ENCODE data around the gene ANKZF1. TPM values are rescaled to one million over a fixed set of nuclear protein-coding genes. Genes with fewer than 3 reads are reported as not detected.
A peak's percentile ranks its signal among the peaks of the same experiment; 100 is the strongest.

Gene ANKZF1
- total and polyA plus RNA-seq, 10 of the 15 experiments (the other 5 are each of a cell fraction or from before 2014, with no cell fraction given), result 3.1 to 104 (median 35.0) TPM

GRCh38 chr2:219218732-219219701 lies 10.6 kb upstream of the ANKZF1 start, which contains the start of gene ABCB6 (continued):
- TF ChIP-seq IRF4 (IDR thresholded peaks at IDR 0.05; ENCODE audit: low read depth, low read length), result no peak
- TF ChIP-seq MXI1 (IDR thresholded peaks at IDR 0.05; ENCODE audit: low read depth, low read length), result peak; percentile 57
- TF ChIP-seq BRCA1 (IDR thresholded peaks at IDR 0.05; ENCODE audit: low read depth, low read length), result no peak
- TF ChIP-seq, protein P1, sequence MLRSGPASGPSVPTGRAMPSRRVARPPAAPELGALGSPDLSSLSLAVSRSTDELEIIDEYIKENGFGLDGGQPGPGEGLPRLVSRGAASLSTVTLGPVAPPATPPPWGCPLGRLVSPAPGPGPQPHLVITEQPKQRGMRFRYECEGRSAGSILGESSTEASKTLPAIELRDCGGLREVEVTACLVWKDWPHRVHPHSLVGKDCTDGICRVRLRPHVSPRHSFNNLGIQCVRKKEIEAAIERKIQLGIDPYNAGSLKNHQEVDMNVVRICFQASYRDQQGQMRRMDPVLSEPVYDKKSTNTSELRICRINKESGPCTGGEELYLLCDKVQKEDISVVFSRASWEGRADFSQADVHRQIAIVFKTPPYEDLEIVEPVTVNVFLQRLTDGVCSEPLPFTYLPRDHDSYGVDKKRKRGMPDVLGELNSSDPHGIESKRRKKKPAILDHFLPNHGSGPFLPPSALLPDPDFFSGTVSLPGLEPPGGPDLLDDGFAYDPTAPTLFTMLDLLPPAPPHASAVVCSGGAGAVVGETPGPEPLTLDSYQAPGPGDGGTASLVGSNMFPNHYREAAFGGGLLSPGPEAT (IDR thresholded peaks at IDR 0.05; ENCODE audit: low read depth), result 0 out of 2 replicates have a peak, but pooled peaks have one; percentile 31
- peak; percentile 69 for TF ChIP-seq IKZF1 (conservative IDR thresholded peaks at IDR 0.05)

GRCh38 chr2:219219784-219220532 lies 9.6 kb upstream of the ANKZF1 start:
- BruUV-seq (replicated peaks), result no TSS peak
- H4K20me1 ChIP-seq (ENCODE audit: control insufficient read depth, insufficient read depth), result no peaks in the 10 kb centered on the region; the same call in 1 of the 2 replicates
- peaks cover 16% of the 10 kb centered on the region for H3K4me1 ChIP-seq (ENCODE audit: control insufficient read depth, insufficient read depth, low read length)
- H3K36me3 ChIP-seq (ENCODE audit: control insufficient read depth in 2 of 2, insufficient read depth in 2 of 2, low read length in 1 of 2), result peaks cover 12 to 32% of the 10 kb centered on the region in 2 experiments
- no peak overlapping the region for H2AFZ ChIP-seq (ENCODE audit: control insufficient read depth, low read depth, low read length)
- WGBS (ENCODE audit: insufficient coverage, insufficient replicate concordance, low lambda C conversion rate, missing lambda C conversion rate), result 93% methylated on average over 18 of the region's 18 CpGs
- no peak overlapping the region for H3K4me2 ChIP-seq (ENCODE audit: control insufficient read depth, insufficient read depth)
- intact Hi-C loops (cut with micrococcal nuclease; ENCODE audit: unreplicated experiment), result loop anchor here (2.0 kb wide), 1 partner anchor 75 kb away; no protein-coding TSS in a partner anchor
- ChIA-PET RAD21 (ENCODE audit: unreplicated experiment) (interaction anchor here (0.7 kb wide), 1 partner anchor 56 kb away, joined by 3 read pairs; no protein-coding TSS in a partner anchor), POLR2A (interaction anchor here (0.7 to 3.8 kb wide), 4 partner anchors 9 to 44 kb away, joined by 3 to 21 read pairs (median 6); partner anchors contain the start of genes CNPPD1, GLB1L and STK16), CTCF (interaction anchor here (0.9 kb wide), 1 partner anchor 26 kb away, joined by 3 read pairs; no protein-coding TSS in a partner anchor), SMC1A (ENCODE audit: uncharacterized antibody, unreplicated experiment) (interaction anchor here (1.3 to 1.8 kb wide), 4 partner anchors 9 to 62 kb away, joined by 4 to 8 read pairs (median 4); partner anchors contain the start of genes ANKZF1, ATG9A and ZFAND2B)
- DNase-seq (ENCODE audit: low read depth, low spot score) (no peak), FAIRE-seq (no peak), ATAC-seq (no peak)
- no peaks in the 10 kb centered on the region for H3K27me3 ChIP-seq (replicated peaks in 1 of 2; ENCODE audit: control insufficient read depth in 2 of 2, insufficient read depth in 2 of 2, low read length in 1 of 2)
- H3K27ac ChIP-seq (ENCODE audit: control insufficient read depth, insufficient read depth), result no peak overlapping the region
- H3K79me2 ChIP-seq (ENCODE audit: control insufficient read depth, insufficient read depth, low read length), result peaks cover 14% of the 10 kb centered on the region
- no peaks in the 10 kb centered on the region for H3K9me3 ChIP-seq (replicated peaks; ENCODE audit: control insufficient read depth, insufficient read depth, low read length)
- no peak overlapping the region for H3K9ac ChIP-seq (ENCODE audit: control insufficient read depth, insufficient read depth, low read length)
- no peak overlapping the region for H3K4me3 ChIP-seq
- in situ Hi-C loops (cut with MboI), result no loop called here
- TF ChIP-seq ZNF207 (IDR thresholded peaks at IDR 0.05; ENCODE audit: borderline replicate concordance) (no peak), CREM (IDR thresholded peaks at IDR 0.05; ENCODE audit: low read depth) (no peak), KAT2A (conservative IDR thresholded peaks at IDR 0.05; ENCODE audit: control insufficient read depth, low read depth, low read length) (no peak), RAD51 (IDR thresholded peaks at IDR 0.05) (no peak), HSF1 (IDR thresholded peaks at IDR 0.05; ENCODE audit: low read depth, low read length) (no peak), EGR1 (IDR thresholded peaks at IDR 0.05; ENCODE audit: borderline replicate concordance in 1 of 2, low read depth in 2 of 2, low read length in 2 of 2) (no peak), SMARCA5 (IDR thresholded peaks at IDR 0.05) (no peak)
- TF ChIP-seq, protein P2, sequence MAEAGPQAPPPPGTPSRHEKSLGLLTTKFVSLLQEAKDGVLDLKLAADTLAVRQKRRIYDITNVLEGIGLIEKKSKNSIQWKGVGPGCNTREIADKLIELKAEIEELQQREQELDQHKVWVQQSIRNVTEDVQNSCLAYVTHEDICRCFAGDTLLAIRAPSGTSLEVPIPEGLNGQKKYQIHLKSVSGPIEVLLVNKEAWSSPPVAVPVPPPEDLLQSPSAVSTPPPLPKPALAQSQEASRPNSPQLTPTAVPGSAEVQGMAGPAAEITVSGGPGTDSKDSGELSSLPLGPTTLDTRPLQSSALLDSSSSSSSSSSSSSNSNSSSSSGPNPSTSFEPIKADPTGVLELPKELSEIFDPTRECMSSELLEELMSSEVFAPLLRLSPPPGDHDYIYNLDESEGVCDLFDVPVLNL (IDR thresholded peaks at IDR 0.05; ENCODE audit: low read depth, low read length), result no peak
- TF ChIP-seq, protein P3, sequence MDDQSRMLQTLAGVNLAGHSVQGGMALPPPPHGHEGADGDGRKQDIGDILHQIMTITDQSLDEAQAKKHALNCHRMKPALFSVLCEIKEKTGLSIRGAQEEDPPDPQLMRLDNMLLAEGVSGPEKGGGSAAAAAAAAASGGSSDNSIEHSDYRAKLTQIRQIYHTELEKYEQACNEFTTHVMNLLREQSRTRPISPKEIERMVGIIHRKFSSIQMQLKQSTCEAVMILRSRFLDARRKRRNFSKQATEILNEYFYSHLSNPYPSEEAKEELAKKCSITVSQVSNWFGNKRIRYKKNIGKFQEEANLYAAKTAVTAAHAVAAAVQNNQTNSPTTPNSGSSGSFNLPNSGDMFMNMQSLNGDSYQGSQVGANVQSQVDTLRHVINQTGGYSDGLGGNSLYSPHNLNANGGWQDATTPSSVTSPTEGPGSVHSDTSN (IDR thresholded peaks at IDR 0.05; ENCODE audit: insufficient replicate concordance, low read depth, low read length), result no peak
